HEK293T (cell line): Measurements from ENCODE around the gene ATG9A.

Source experiments
- CTCF ChIA-PET: fragments of 350-600 bp; formaldehyde crosslinking; extraction: SDS; loops from one replicate; lab custom pipeline; 2021; ENCODE audit warnings: antibody characterized with exemption, inconsistent platforms; lab: Yijun Ruan, JAX
- POLR2A ChIA-PET: fragments of 350-600 bp; formaldehyde crosslinking; extraction: SDS; loops from one replicate; lab custom pipeline; 2020; ENCODE audit warnings: antibody characterized with exemption, inconsistent platforms; lab: Yijun Ruan, JAX
- DNase-seq: peaks from one replicate; pipeline ENCODE4 v3.0.0; 2012; ENCODE audit warnings: mixed read lengths; ENCODE audit errors: extremely low spot score
- ARNT ChIP-seq: fragments of 450-650 bp; IDR thresholded peaks from 2 replicates; pipeline ENCODE4 v1.6.1; 2017; ENCODE audit warnings: mild to moderate bottlenecking
- BHLHE40 ChIP-seq: fragments of 450-650 bp; IDR thresholded peaks from 2 replicates; pipeline ENCODE4 v1.6.1; 2016; ENCODE audit warnings: mild to moderate bottlenecking, moderate library complexity, borderline replicate concordance
- CTBP1 ChIP-seq: fragments of 450-650 bp; IDR thresholded peaks from 2 replicates; pipeline ENCODE4 v1.6.1; 2016; ENCODE audit warnings: borderline replicate concordance
- ELF4 ChIP-seq: fragments of 450-650 bp; IDR thresholded peaks from 2 replicates; pipeline ENCODE4 v1.6.1; 2017; ENCODE audit warnings: antibody characterized with exemption
- FOXA1 ChIP-seq: fragments of 450-650 bp; IDR thresholded peaks from 2 replicates; pipeline ENCODE4 v1.6.1; 2016; ENCODE audit warnings: mild to moderate bottlenecking
- FOXK2 ChIP-seq: fragments of 450-650 bp; IDR thresholded peaks from 2 replicates; pipeline ENCODE4 v1.6.1; 2016; ENCODE audit warnings: mild to moderate bottlenecking
- FOXM1 ChIP-seq: fragments of 450-650 bp; IDR thresholded peaks from 2 replicates; pipeline ENCODE4 v1.6.1; 2017; ENCODE audit warnings: mild to moderate bottlenecking, borderline replicate concordance
- HDGF ChIP-seq: fragments of 450-650 bp; IDR thresholded peaks from 2 replicates; pipeline ENCODE4 v1.6.1; 2017; ENCODE audit warnings: antibody characterized with exemption, borderline replicate concordance
- L3MBTL2 ChIP-seq: fragments of 450-650 bp; conservative IDR thresholded peaks from 2 replicates; pipeline ENCODE4 v1.6.1; 2016; ENCODE audit warnings: mild to moderate bottlenecking
- LEF1 ChIP-seq: fragments of 450-650 bp; IDR thresholded peaks from 2 replicates; pipeline ENCODE4 v1.6.1; 2017; ENCODE audit warnings: mild to moderate bottlenecking, borderline replicate concordance
- NFRKB ChIP-seq: fragments of 450-650 bp; IDR thresholded peaks from 2 replicates; pipeline ENCODE4 v1.6.1; 2016; ENCODE audit warnings: mild to moderate bottlenecking, moderate library complexity
- PKNOX1 ChIP-seq: fragments of 450-650 bp; IDR thresholded peaks from 2 replicates; pipeline ENCODE4 v1.6.1; 2016
- SP1 ChIP-seq: fragments of 450-650 bp; IDR thresholded peaks from 2 replicates; pipeline ENCODE4 v1.6.1; 2017
- SUZ12 ChIP-seq: fragments of 450-650 bp; IDR thresholded peaks from 2 replicates; pipeline ENCODE4 v1.6.1; 2016; ENCODE audit warnings: mild to moderate bottlenecking
- TARDBP ChIP-seq: fragments of 450-650 bp; IDR thresholded peaks from 2 replicates; pipeline ENCODE4 v1.6.1; 2016
- ZNF384 ChIP-seq: fragments of 450-650 bp; IDR thresholded peaks from 2 replicates; pipeline ENCODE4 v1.6.1; 2016

Gene ATG9A

DNA sequence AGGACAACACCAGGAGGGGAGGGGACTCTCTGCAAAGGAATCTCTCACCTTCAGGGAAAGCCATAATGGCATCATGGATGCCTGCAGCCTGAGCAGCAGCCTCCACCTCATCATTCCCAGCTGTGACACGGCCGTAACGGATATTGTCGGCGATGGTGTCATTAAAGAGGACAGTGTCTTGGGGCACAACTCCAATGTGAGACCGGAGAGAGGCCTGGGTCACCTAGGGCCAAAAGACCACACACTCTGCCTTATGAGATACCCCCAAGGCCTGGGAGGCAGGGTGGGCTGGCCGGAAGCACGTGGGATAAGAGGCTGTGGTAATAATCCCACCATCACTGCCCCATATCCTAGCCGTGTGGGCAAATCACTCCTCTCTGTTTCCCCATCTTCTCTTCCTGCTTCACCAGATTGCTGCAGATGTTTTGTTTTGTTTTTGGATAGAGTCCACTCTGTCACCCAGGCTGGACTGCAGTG is 18.5 kb downstream of the ATG9A start:
- no peak for TF ChIP-seq BHLHE40
- no peak for TF ChIP-seq HDGF
- TF ChIP-seq FOXA1 = no peak
- no peak for TF ChIP-seq L3MBTL2
- TF ChIP-seq TARDBP = no peak
- no peak for TF ChIP-seq FOXK2
- no peak for TF ChIP-seq ZNF384
- TF ChIP-seq LEF1 = no peak
- no peak for TF ChIP-seq NFRKB
- no peak for TF ChIP-seq FOXM1
- no peak for TF ChIP-seq CTBP1
- no peak for DNase-seq
- POLR2A ChIA-PET = interaction anchor here (1.2 kb wide), 1 partner anchor 34 kb away, joined by 4 read pairs; the partner anchor contains the start of gene CNPPD1
- CTCF ChIA-PET = interaction anchor here (0.5 to 1.1 kb wide), 2 partner anchors 40 to 51 kb away, joined by 3 to 5 read pairs; no protein-coding TSS in a partner anchor

- CTCF ChIA-PET = no interaction called here
- POLR2A ChIA-PET = interaction anchor here (1.2 kb wide), 1 partner anchor 34 kb away, joined by 4 read pairs; the partner anchor contains the start of gene CNPPD1
- DNase-seq = no peak
- TF ChIP-seq SUZ12 (no peak), ARNT (no peak), NFRKB (no peak), SP1 (no peak), ELF4 (no peak), FOXM1 (no peak), L3MBTL2 (no peak), HDGF (no peak), BHLHE40 (no peak), ZNF384 (no peak), CTBP1 (no peak), FOXA1 (no peak), TARDBP (no peak), FOXK2 (no peak), LEF1 (no peak), PKNOX1 (no peak)
These were observed 19.1 kb downstream of the ATG9A start for GRCh38 chr2:219210196-219210885.

DNA sequence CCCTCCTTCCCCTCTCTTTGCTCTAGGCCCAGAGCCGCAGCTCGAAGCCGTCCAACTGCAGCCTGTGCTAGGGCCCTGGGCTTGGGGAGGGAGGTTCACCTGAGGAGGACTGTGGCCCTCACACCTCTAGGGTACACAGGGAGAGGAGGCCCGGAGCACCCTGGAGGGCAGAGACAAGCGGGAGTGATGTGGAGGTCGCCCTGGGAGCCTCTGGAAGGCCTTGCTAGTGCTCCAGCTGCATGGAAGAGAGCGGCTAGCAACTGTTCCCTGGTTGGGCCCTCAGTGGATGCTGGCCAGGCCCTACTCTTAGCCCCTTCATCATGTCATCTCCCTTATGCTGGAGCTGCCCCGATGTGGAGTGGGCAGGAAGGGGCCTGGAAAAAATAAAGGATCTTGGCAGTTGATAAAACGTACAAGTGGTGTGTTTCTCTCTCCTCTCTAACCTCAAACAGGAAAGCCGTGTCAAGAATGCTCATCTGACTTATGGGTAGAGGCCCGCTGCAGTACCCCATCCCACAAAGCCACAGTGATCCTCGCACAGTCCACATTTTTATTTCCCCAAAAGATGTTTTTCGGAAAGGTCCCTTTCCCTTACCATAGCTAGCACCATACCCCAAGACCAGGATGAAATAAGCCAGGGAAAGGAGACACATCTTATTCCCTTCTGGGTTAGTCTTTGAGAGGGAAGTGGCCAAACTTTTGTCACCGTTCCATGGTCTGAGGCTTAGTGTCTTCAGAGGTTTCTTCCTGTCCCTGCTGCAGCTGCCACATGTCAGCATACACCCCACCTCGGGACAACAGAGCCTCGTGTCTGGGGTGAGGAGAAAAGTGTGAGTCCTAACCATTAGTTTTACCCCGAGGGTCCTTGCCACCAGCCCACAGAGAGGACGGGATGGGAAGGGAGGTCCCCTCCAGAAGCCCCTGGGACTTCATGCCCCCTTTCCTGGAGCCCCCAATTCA is 19.9 kb downstream of the ATG9A start:
- ChIA-PET CTCF (no interaction called here), POLR2A (interaction anchor here (2.0 kb wide), 1 partner anchor 33 kb away, joined by 5 read pairs; the partner anchor contains the start of gene CNPPD1)
- TF ChIP-seq L3MBTL2 (no peak), TARDBP (no peak), FOXA1 (no peak), FOXM1 (no peak), ZNF384 (no peak), NFRKB (no peak), ARNT (no peak), HDGF (no peak), FOXK2 (no peak), PKNOX1 (no peak), ELF4 (no peak), CTBP1 (no peak)
- no peak for DNase-seq

DNA sequence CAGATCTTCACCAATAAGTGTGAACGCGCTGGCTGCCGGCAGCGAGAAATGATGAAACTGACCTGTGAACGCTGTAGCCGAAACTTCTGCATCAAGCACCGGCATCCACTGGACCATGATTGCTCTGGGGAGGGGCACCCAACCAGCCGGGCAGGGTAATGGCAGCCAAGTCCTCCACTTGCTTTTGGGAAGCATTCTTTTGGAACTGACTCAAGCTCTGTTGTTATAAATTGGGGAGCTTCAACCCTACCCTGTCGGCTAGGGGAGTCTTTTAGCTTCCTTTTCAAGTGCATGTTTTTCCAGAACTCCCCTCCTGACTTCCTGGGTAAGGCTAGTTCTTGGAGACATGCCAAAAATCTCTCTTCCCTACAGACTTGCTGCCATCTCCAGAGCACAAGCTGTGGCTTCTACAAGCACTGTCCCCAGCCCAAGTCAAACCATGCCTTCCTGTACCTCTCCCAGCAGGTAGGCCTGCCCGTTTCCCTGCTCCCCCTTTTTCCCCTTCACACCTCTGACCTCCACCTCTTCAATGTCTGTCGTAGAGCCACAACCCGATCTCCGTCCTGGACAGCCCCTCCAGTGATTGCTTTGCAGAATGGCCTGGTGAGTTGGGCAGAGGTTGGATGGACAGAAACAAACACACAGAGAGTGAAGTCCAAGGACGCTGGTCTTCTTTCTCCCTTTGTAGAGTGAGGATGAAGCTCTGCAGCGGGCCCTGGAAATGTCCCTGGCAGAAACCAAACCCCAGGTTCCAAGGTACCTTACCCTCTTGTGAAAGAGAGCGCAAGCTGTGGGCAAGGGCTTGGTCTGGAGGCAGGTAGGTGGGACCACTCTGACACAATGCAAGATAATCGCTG is 21.3 kb downstream of the ATG9A start:
- ChIA-PET CTCF (interaction anchor here (0.8 to 1.1 kb wide), 2 partner anchors 32 to 89 kb away, joined by 3 read pairs; partner anchors contain the start of gene CNPPD1), POLR2A (interaction anchor here (1.4 to 2.0 kb wide), 4 partner anchors 11 to 71 kb away, joined by 3 to 7 read pairs (median 5); partner anchors contain the start of genes CNPPD1 and DNAJB2)
- no peak for TF ChIP-seq PKNOX1
- no peak for DNase-seq

DNA sequence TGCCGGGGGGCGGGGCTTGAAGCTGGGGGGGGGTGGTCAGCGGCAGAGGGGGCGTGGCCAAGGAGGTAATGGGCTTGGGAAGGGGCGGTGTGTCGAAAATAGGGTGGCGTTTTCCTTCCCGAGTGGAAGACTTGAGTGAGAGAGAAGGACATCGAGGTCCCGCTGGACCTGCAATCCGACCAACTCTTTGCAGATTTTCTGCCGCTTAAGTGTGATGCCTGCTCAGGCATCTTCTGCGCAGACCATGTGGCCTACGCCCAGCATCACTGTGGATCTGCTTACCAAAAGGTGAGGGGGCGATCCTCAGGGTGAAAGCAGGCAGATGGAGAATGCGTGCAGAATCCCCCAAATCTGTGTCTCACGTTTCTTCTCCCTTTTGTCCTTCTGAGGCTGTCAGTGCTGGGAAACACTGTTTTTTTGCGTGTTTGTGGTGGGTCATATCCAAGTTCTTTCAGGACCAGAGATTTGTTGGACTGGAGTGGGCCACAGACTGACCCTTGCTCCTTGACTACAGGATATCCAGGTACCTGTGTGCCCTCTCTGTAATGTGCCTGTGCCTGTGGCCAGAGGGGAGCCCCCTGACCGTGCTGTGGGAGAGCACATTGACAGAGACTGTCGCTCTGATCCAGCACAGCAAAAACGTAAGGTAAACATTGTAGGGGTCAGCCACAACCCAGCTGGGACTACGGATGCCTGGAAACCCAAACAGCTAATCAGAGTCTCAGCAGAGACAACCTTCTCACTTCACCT is 22.1 kb downstream of the ATG9A start:
- CTCF ChIA-PET = interaction anchor here (1.1 kb wide), 1 partner anchor 31 kb away, joined by 3 read pairs; the partner anchor contains the start of gene CNPPD1
- no peak for DNase-seq
- POLR2A ChIA-PET = interaction anchor here (0.7 to 2.4 kb wide), 9 partner anchors 9 to 86 kb away, joined by 3 to 25 read pairs (median 5); partner anchors contain the start of genes ABCB6, CNPPD1 and DNAJB2
- TF ChIP-seq L3MBTL2 (no peak), FOXK2 (no peak), PKNOX1 (no peak), SP1 (no peak), ZNF384 (no peak)
